ENCODE data around the gene SBF2.

SBF2 gene

DNA sequence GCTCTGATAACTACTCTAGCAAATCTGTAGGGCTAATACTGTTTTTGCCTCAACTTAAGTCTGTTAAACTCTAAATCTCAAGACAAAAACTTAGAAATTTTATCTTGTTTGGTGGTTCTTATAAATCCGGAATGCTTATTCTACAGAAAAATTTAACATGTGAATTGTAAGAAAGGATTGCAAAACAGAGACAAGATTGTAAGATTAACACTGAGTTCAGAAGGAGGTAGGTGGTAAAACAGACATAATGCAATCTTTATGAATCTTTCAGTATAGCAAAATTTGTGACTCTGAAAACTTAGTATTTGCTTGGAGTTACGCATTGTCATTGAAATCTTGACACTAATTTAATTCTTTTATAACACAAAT, 263.9 kb downstream of the SBF2 start:
- peaks cover 8% of the 10 kb centered on the region for H3K4me1 ChIP-seq (ENCODE audit: insufficient read depth, poor library complexity, severe bottlenecking)
- H3K4me3 ChIP-seq (ENCODE audit: severe bottlenecking) = no peak overlapping the region
- no peak for ATAC-seq (ENCODE audit: low read depth)
- H3K27ac ChIP-seq (ENCODE audit: poor library complexity, severe bottlenecking) = no peak overlapping the region
- no peaks in the 10 kb centered on the region for H3K9me3 ChIP-seq (ENCODE audit: severe bottlenecking)
- TF ChIP-seq, protein P1, sequence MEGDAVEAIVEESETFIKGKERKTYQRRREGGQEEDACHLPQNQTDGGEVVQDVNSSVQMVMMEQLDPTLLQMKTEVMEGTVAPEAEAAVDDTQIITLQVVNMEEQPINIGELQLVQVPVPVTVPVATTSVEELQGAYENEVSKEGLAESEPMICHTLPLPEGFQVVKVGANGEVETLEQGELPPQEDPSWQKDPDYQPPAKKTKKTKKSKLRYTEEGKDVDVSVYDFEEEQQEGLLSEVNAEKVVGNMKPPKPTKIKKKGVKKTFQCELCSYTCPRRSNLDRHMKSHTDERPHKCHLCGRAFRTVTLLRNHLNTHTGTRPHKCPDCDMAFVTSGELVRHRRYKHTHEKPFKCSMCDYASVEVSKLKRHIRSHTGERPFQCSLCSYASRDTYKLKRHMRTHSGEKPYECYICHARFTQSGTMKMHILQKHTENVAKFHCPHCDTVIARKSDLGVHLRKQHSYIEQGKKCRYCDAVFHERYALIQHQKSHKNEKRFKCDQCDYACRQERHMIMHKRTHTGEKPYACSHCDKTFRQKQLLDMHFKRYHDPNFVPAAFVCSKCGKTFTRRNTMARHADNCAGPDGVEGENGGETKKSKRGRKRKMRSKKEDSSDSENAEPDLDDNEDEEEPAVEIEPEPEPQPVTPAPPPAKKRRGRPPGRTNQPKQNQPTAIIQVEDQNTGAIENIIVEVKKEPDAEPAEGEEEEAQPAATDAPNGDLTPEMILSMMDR (IDR thresholded peaks at IDR 0.05; ENCODE audit: poor library complexity, severe bottlenecking) = no peak
- no peak for DNase-seq (ENCODE audit: low spot score)
- H3K27me3 ChIP-seq (ENCODE audit: insufficient read depth, poor library complexity, severe bottlenecking) = no peaks in the 10 kb centered on the region
- H3K36me3 ChIP-seq (ENCODE audit: low read depth) = peaks cover 31% of the 10 kb centered on the region

DNA sequence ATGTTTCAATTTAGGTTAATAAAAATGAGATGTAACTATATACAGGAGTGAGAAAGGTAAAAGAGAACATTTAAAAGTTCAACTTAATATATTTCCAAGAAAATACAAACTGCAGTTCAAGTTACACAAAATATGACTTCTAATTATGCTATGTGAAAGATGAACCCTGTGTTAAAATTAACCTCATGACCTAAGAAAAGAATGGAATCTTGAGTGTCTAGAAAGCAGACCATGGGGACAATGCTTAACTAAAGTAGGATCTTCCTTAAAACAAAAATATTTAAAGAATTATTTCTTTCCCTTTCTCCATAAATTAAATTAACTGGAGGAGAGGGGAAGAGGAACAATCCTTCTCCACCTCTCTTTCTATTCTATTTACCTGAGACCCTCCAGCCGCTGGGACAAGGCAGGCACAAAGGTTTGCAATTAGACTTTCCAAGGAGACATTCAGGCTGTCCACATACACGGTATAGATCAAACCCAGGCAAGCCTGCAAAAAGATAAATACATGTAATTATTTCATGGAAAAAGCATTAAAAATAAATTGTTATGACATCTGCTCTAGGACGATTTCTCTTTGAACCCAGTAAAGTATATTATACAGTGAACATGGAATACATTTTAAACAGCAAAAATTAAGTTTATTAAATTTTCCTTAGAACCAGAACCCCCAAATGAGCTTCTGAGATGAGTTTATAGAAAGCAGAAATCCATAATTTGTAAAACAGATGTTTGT, 264.5 kb downstream of the SBF2 start:
- Histone ChIP-seq H3K9me3 (ENCODE audit: severe bottlenecking) (no peaks in the 10 kb centered on the region), H3K36me3 (ENCODE audit: low read depth) (peaks cover 31% of the 10 kb centered on the region), H3K4me1 (ENCODE audit: insufficient read depth, poor library complexity, severe bottlenecking) (peaks cover 6% of the 10 kb centered on the region), H3K27me3 (ENCODE audit: insufficient read depth, poor library complexity, severe bottlenecking) (no peaks in the 10 kb centered on the region), H3K4me3 (ENCODE audit: severe bottlenecking) (no peak overlapping the region), H3K27ac (ENCODE audit: poor library complexity, severe bottlenecking) (no peak overlapping the region)
- ATAC-seq (ENCODE audit: low read depth) (no peak), DNase-seq (ENCODE audit: low spot score) (no peak)
- TF ChIP-seq, protein P1 (IDR thresholded peaks at IDR 0.05; ENCODE audit: poor library complexity, severe bottlenecking) = no peak

DNA sequence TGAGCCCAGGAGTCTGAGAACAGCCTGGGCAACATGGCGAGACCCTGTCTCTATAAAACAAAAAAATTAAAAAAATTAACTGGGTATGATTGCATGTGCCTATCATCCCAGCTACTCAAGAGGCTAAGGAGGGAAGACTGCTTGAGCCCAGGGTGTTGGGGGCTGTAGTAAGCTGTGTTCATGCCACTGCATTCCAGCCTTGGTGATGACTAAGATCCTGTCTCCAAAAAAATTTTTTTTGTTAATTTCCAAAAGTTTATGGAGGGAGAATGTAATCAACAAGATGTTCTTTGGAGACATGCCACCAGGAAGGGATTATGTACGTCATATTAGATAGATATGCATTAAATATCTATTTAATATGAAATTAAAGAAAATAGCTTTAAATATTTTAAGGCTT, 267.5 kb downstream of the SBF2 start:
- no peak overlapping the region for H3K27ac ChIP-seq (ENCODE audit: poor library complexity, severe bottlenecking)
- H3K4me1 ChIP-seq (ENCODE audit: insufficient read depth, poor library complexity, severe bottlenecking) = no peaks in the 10 kb centered on the region
- no peak overlapping the region for H3K4me3 ChIP-seq (ENCODE audit: severe bottlenecking)
- TF ChIP-seq, protein P1 (IDR thresholded peaks at IDR 0.05; ENCODE audit: poor library complexity, severe bottlenecking) = no peak
- ATAC-seq (ENCODE audit: low read depth) = no peak
- H3K27me3 ChIP-seq (ENCODE audit: insufficient read depth, poor library complexity, severe bottlenecking) = no peaks in the 10 kb centered on the region
- peaks cover 31% of the 10 kb centered on the region for H3K36me3 ChIP-seq (ENCODE audit: low read depth)
- no peak for DNase-seq (ENCODE audit: low spot score)
- H3K9me3 ChIP-seq (ENCODE audit: severe bottlenecking) = no peaks in the 10 kb centered on the region

DNA sequence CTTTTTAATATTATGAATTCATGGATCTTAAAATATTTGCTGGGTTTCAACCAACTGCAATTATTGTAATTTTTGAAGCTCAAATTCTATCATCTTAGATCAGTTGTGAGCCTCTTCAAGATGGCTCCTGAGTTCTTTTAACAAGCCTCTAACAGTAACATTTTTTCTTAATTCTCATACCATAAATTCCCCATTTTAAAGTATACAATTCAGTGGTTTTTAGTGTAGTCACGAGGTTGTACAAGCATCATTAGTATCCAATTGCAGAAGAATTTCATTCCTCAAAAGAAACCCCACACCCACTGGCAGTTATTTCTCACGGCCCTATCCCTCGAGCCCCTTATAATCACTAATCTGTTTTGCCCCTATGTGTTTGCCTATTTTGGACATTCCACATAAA, 270.8 kb downstream of the SBF2 start:
- H3K4me1 ChIP-seq (ENCODE audit: insufficient read depth, poor library complexity, severe bottlenecking) = no peaks in the 10 kb centered on the region
- H3K9me3 ChIP-seq (ENCODE audit: severe bottlenecking) = no peaks in the 10 kb centered on the region
- TF ChIP-seq, protein P1 (IDR thresholded peaks at IDR 0.05; ENCODE audit: poor library complexity, severe bottlenecking) = no peak
- no peaks in the 10 kb centered on the region for H3K27me3 ChIP-seq (ENCODE audit: insufficient read depth, poor library complexity, severe bottlenecking)
- H3K36me3 ChIP-seq (ENCODE audit: low read depth) = peaks cover 13% of the 10 kb centered on the region; the same call in 1 of the 2 replicates
- no peak overlapping the region for H3K27ac ChIP-seq (ENCODE audit: poor library complexity, severe bottlenecking)
- DNase-seq (ENCODE audit: low spot score) = no peak
- no peak overlapping the region for H3K4me3 ChIP-seq (ENCODE audit: severe bottlenecking)
- no peak for ATAC-seq (ENCODE audit: low read depth)

DNA sequence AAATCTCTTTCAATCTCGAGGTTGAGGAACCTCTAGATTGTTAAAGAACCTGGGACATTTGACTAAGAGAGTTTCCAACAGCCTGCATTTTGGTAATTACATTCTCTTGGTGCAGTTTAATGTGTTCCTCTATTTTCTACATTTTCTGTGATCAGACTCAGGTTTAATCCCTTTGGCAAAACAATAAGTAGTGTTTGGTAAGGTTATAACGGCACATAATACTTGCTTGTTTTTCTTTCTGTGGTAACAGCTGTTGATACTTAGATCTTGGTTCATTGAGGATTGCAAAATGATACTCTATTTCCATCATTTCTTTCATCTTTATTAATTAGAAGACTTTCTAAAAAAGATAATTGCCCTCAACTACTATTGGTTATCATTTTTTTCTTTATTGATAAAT, 271.3 kb downstream of the SBF2 start:
- TF ChIP-seq, protein P1 (IDR thresholded peaks at IDR 0.05; ENCODE audit: poor library complexity, severe bottlenecking) = no peak
- no peak for DNase-seq (ENCODE audit: low spot score)
- peaks cover 10% of the 10 kb centered on the region; the same call in 1 of the 2 replicates for H3K36me3 ChIP-seq (ENCODE audit: low read depth)

More for the DNA sequence above, 271.3 kb downstream of the SBF2 start:
- Histone ChIP-seq H3K27ac (ENCODE audit: poor library complexity, severe bottlenecking) (no peak overlapping the region), H3K27me3 (ENCODE audit: insufficient read depth, poor library complexity, severe bottlenecking) (no peaks in the 10 kb centered on the region), H3K4me1 (ENCODE audit: insufficient read depth, poor library complexity, severe bottlenecking) (no peaks in the 10 kb centered on the region), H3K4me3 (ENCODE audit: severe bottlenecking) (no peak overlapping the region), H3K9me3 (ENCODE audit: severe bottlenecking) (no peaks in the 10 kb centered on the region)
- ATAC-seq (ENCODE audit: low read depth) = no peak
